Psoas muscle (tissue), 8 donors: ENCODE measurements around the gene SLC25A51. TPM values are rescaled to one million over a fixed set of nuclear protein-coding genes. Genes with fewer than 3 reads are reported as not detected.

ENCODE experiments used
- ATAC-seq, 4 donors: fragments of 200-7000 bp; cut with Tn5 transposase; one replicate each; pipeline ENCODE4 v1.9.1; 2020; ENCODE audit warnings: moderate library complexity in 3 of 4, mild to moderate bottlenecking in 2 of 4
- DNase-seq, 2 donors: peaks; one replicate each; pipeline ENCODE4 v3.0.0-alpha.2; 2020
- H3K27ac ChIP-seq: fragments of 200-600 bp; one replicate; pipeline ENCODE4 v1.8.0; 2022
- H3K27me3 ChIP-seq, 3 donors: fragments of 200-600 bp in 1 of 3; one replicate each; pipeline versions ENCODE4 v1.6.1 to v1.8.0; 2013 to 2022; ENCODE audit warnings: low read length in 2 of 3, mild to moderate bottlenecking in 2 of 3, moderate library complexity in 1 of 3; ENCODE audit not compliant: insufficient read depth in 3 of 3
- H3K36me3 ChIP-seq, 2 donors: fragments of 200-600 bp in 1 of 2; one replicate each; pipeline versions ENCODE4 v1.6.1 to v1.8.0; 2013 to 2022; ENCODE audit warnings: low read depth in 1 of 2, mild to moderate bottlenecking in 1 of 2, moderate library complexity in 1 of 2; ENCODE audit not compliant: insufficient read depth in 1 of 2
- H3K4me1 ChIP-seq: fragments of 200-600 bp; one replicate; pipeline ENCODE4 v1.8.0; 2022
- H3K4me3 ChIP-seq: fragments of 200-600 bp; one replicate; pipeline ENCODE4 v1.8.0; 2022; ENCODE audit warnings: mild to moderate bottlenecking
- H3K9me3 ChIP-seq: fragments of 200-600 bp; one replicate; pipeline ENCODE4 v1.8.0; 2022
- WGBS, 3 donors: extraction: QIAGEN DNeasy Blood & Tissue Kit; methylation state at CpG; one replicate each; pipeline versions ENCODE4 v1.1.6 to v1.1.7; 2013; 5-methylcytosine and 5-hydroxymethylcytosine counted together
- intact Hi-C, 2 donors: fragments of 100-400 bp; cut with DNase I; formaldehyde crosslinking; loops; one replicate each; pipeline versions ENCODE4 v1.11.0 to v1.14.2; 2022
- polyA plus RNA-seq, 3 donors: library from polyadenylated mRNA; stranded (reverse); fragments of 200-250 nt; gene quantifications; one replicate each; pipeline ENCODE4 v1.2.3, GENCODE V29; 2013
- total RNA-seq, 4 donors: library from RNA; stranded (reverse); fragmentation: NEBNext Ultra II Directional in 2 of 4; extraction: Animal tissue kit (Norgen Biotek cat#: 25700) in 2 of 4; gene quantifications; one replicate each; pipeline versions ENCODE4 v1.2.1 to v1.2.4, GENCODE V29; 2021 to 2023
- TF ChIP-seq, protein P1 (sequence below): fragments of 200-600 bp; IDR thresholded peaks from one replicate; pipeline ENCODE4 v1.8.0; 2022; ENCODE audit warnings: antibody characterized with exemption
- donor health status: healthy with polysubstance abuse.
- donor health status: DM: no; HTN: no; CAD: no; lungs with moderate emphysema.
- donor health status: Bipolar disorder and iron deficiency.
- donor health status: healthy.
- donor health status: DM: yes; HTN: yes; CAD: no.
- donor health status: DM: no; HTN: no; CAD: no.
- donor health status: DM: no; HTN: no; CAD: no.
- donor health status: DM: yes; HTN: yes; CAD: no.

SLC25A51 gene
- total and polyA plus RNA-seq, 7 donors: 8.4 to 25.3 (median 18.4) TPM

DNA sequence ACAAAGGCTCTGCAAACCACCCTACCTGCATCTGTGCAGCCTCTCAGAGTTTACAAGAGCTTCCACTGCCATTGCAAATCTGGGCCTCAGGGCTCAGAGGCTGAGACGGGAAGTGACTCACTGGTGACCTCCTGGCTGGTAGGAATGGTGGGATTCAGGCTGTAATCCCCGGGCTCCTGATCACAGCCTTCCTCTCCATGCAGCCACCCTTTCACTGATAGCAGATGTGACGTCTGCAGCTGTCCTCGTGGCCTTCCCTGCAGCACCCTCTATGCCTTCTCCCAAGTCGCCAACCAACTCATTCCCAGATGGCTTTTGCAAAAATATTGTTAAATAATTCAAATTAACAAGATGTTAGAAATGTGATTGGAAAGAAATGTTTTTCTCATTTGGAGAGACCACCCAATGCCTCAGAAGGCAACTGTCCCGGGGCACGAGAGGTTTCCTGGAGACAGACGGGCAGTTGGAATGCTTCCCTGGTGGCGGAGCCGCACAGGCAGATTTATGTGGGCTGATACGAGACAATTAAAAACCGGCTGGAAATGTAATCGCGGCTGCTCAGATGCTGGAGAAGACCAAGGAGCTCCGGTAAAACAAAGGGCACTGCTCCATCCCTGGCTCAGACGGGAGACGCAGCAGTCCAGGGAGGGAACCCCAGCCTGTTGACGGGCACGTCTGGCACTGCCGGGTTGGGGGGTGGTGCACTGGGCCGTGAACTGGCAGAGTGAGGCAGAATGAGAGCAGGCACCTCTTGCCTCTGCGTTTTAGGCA lies 34.4 kb upstream of the SLC25A51 start:
- H3K27me3 ChIP-seq: no peaks in the 10 kb centered on the region
- no peaks in the 10 kb centered on the region for H3K9me3 ChIP-seq
- H3K36me3 ChIP-seq: no peaks in the 10 kb centered on the region
- intact Hi-C loops: no loop called here
- peak in 1 of 4 donors; percentile 32 for ATAC-seq
- 30 to 40% (median 40%) methylated on average over 21 to 22 of the region's 22 CpGs for WGBS, 3 donors
- H3K4me1 ChIP-seq: peaks cover 16% of the 10 kb centered on the region
- TF ChIP-seq, protein P1, sequence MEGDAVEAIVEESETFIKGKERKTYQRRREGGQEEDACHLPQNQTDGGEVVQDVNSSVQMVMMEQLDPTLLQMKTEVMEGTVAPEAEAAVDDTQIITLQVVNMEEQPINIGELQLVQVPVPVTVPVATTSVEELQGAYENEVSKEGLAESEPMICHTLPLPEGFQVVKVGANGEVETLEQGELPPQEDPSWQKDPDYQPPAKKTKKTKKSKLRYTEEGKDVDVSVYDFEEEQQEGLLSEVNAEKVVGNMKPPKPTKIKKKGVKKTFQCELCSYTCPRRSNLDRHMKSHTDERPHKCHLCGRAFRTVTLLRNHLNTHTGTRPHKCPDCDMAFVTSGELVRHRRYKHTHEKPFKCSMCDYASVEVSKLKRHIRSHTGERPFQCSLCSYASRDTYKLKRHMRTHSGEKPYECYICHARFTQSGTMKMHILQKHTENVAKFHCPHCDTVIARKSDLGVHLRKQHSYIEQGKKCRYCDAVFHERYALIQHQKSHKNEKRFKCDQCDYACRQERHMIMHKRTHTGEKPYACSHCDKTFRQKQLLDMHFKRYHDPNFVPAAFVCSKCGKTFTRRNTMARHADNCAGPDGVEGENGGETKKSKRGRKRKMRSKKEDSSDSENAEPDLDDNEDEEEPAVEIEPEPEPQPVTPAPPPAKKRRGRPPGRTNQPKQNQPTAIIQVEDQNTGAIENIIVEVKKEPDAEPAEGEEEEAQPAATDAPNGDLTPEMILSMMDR: no peak
- DNase-seq: no peak
- no peak overlapping the region for H3K27ac ChIP-seq
- no peak overlapping the region for H3K4me3 ChIP-seq

DNA sequence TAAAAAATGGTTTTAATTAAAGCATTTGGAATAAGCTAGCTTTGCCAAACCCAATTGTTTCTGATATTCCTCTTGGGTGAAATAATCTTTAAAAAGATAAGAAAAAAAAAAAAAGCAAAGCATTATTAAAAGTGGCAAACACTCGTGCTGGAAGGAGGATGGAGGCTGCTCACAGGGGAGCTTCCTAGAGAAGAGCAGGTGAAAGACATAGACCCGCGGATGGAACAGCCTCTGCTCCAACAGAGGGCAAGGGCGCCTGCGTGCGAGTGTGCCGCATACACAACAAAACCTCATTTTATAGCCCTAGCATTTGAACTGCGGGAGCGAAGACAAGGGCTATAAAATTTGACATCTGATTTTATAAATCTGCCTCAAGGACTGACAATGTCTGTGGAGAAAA lies 33.4 kb upstream of the SLC25A51 start:
- ATAC-seq (no peak), DNase-seq (no peak)
- no peaks in the 10 kb centered on the region for H3K27me3 ChIP-seq
- intact Hi-C loops: no loop called here
- peaks cover 16% of the 10 kb centered on the region for H3K4me1 ChIP-seq
- no peaks in the 10 kb centered on the region for H3K36me3 ChIP-seq
- H3K4me3 ChIP-seq: no peak overlapping the region
- H3K9me3 ChIP-seq: no peaks in the 10 kb centered on the region
- TF ChIP-seq, protein P1: no peak
- WGBS, 3 donors: 86 to 95% (median 91%) methylated on average over 9 of the region's 9 CpGs
- H3K27ac ChIP-seq: no peak overlapping the region

DNA sequence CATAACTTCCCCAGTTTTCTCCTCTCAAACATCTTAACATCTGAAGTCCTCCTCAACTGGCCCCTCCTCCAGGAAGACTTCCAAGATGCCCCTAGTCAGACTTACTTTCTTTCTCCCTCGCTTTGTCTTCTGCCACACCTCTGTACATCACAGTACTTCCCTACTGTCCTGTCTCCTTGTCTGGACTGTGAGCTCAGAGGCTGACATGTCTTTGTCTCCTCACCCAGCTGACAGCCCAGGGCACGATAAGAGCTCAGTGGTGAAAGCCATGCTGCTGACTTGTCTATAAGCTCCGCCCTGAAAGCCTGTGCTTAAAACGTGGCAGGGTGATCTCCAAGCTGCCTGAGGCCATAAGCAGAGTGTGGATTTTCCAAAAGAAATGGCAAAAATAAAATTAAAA lies 33.0 kb upstream of the SLC25A51 start:
- Histone ChIP-seq H3K4me3 (no peak overlapping the region), H3K36me3 (no peaks in the 10 kb centered on the region), H3K4me1 (peaks cover 16% of the 10 kb centered on the region), H3K9me3 (no peaks in the 10 kb centered on the region), H3K27me3 (no peaks in the 10 kb centered on the region), H3K27ac (no peak overlapping the region)
- DNase-seq (no peak), ATAC-seq (no peak)
- intact Hi-C loops: no loop called here
- WGBS, 3 donors: 74 to 85% (median 79%) methylated on average over 4 of the region's 4 CpGs
- TF ChIP-seq, protein P1: no peak

DNA sequence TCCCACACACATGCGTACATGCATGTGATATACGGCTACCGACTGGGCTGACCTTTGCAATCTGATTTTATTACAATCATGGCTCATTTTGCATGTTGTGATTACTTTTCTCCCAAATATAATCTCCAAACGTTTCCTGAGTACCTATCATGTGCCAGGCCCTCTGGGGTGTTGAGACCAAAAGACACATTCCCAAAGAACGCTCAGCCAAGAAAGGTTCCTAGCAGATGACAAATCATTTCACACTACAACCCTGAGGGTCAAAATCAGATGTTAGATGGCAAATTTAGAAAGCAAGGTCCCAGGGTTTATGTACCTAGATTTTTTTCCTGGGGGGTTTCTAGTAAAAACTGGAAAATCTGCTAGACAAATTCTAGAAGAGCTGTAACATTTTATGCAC lies 32.4 kb upstream of the SLC25A51 start:
- no peaks in the 10 kb centered on the region for H3K27me3 ChIP-seq
- H3K4me3 ChIP-seq: no peak overlapping the region
- TF ChIP-seq, protein P1: no peak
- no peaks in the 10 kb centered on the region for H3K36me3 ChIP-seq
- H3K27ac ChIP-seq: no peak overlapping the region
- intact Hi-C loops: no loop called here
- peaks cover 16% of the 10 kb centered on the region for H3K4me1 ChIP-seq
- no peaks in the 10 kb centered on the region for H3K9me3 ChIP-seq
- no peak for DNase-seq
- WGBS, 3 donors: 88 to 89% (median 89%) methylated on average over 5 of the region's 5 CpGs
- ATAC-seq: no peak

DNA sequence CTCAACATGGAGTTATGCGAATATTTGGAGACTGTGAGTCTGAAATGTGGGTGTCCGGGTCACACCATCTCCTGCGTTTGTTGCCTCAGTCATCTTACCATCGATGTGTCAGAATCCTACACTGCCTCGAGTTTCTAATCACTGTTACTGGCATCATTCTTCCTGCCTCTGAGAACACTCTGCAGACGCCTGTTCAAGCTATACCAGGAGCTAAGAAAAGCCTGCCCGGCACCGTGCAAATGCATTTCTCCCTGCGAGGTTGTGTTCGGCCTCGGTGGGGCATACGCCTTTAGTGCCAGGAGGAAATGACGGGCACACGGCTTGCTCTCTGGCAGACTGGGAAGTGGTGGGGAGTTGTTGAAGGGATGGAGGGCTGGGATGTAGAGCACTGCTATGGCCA lies 31.2 kb upstream of the SLC25A51 start:
- ATAC-seq (no peak), DNase-seq (no peak)
- Histone ChIP-seq H3K36me3 (no peaks in the 10 kb centered on the region), H3K9me3 (peaks cover 6% of the 10 kb centered on the region), H3K27me3 (no peaks in the 10 kb centered on the region), H3K4me3 (no peak overlapping the region), H3K27ac (no peak overlapping the region), H3K4me1 (peaks cover 16% of the 10 kb centered on the region)
- 56 to 82% (median 66%) methylated on average over 14 of the region's 14 CpGs for WGBS, 3 donors
- intact Hi-C loops: no loop called here
- TF ChIP-seq, protein P1: no peak
